Measurements from ENCODE around the gene PLBD2.

- TF ChIP-seq CTCF (IDR thresholded peaks at IDR 0.05) (no peak), POLR2A (IDR thresholded peaks at IDR 0.05) (no peak), POLR2AphosphoS5 (IDR thresholded peaks at IDR 0.05) (no peak)
Measured at GRCh38 chr12:113387631-113388030, 29.2 kb downstream of the PLBD2 start.

All from breast epithelium (tissue), 3 donors.